H9 (cell line): Measurements from ENCODE around the gene SWSAP1. TPM values are rescaled to one million over a fixed set of nuclear protein-coding genes. Genes with fewer than 3 reads are reported as not detected.

Experiments
- DNase-seq: peaks from one replicate; pipeline ENCODE4 v3.0.0-alpha.2; 2017
- H2AFZ ChIP-seq: one replicate; pipeline ENCODE4 v1.6.1; 2013; ENCODE audit warnings: mild to moderate bottlenecking, low read length, control low read depth, moderate library complexity
- H2AK5ac ChIP-seq: 2 replicates; pipeline ENCODE4 v1.6.1; 2013; ENCODE audit warnings: low read length, control low read depth, mixed read lengths; ENCODE audit not compliant: insufficient read length
- H2BK120ac ChIP-seq: one replicate; pipeline ENCODE4 v1.6.1; 2013; ENCODE audit warnings: low read depth, mild to moderate bottlenecking, low read length, control low read depth, inconsistent platforms; ENCODE audit not compliant: poor library complexity, severe bottlenecking
- H2BK12ac ChIP-seq: 2 replicates; pipeline ENCODE4 v1.6.1; 2013; ENCODE audit warnings: low read length, control low read depth, mixed read lengths, low read depth; ENCODE audit not compliant: insufficient read length
- H2BK15ac ChIP-seq: 2 replicates; pipeline ENCODE4 v1.6.1; 2013; ENCODE audit warnings: low read depth, low read length, control low read depth
- H2BK20ac ChIP-seq: one replicate; pipeline ENCODE4 v1.6.1; 2013; ENCODE audit warnings: low read depth, mild to moderate bottlenecking, low read length, control low read depth, inconsistent platforms; ENCODE audit not compliant: poor library complexity, severe bottlenecking
- H2BK5ac ChIP-seq: 2 replicates; pipeline ENCODE4 v1.6.1; 2013; ENCODE audit warnings: low read length, control low read depth, mixed read lengths; ENCODE audit not compliant: insufficient read length
- H3K14ac ChIP-seq: 2 replicates; pipeline ENCODE4 v1.6.1; 2013; ENCODE audit warnings: low read length, control low read depth; ENCODE audit not compliant: insufficient read depth
- H3K18ac ChIP-seq: 2 replicates; pipeline ENCODE4 v1.6.1; 2013; ENCODE audit warnings: low read depth, mild to moderate bottlenecking, mixed read lengths, low read length, control low read depth; ENCODE audit not compliant: insufficient read length
- H3K23ac ChIP-seq: 2 replicates; pipeline ENCODE4 v1.6.1; 2013; ENCODE audit warnings: low read length, control low read depth, mixed read lengths, low read depth; ENCODE audit not compliant: insufficient read length
- H3K23me2 ChIP-seq: 2 replicates; pipeline ENCODE4 v1.6.1; 2013; ENCODE audit warnings: low read depth, mild to moderate bottlenecking, mixed read lengths, low read length, control low read depth; ENCODE audit not compliant: insufficient read length, poor library complexity, severe bottlenecking
- H3K27ac ChIP-seq: 2 replicates; pipeline ENCODE4 v1.5.1; 2013; ENCODE audit warnings: low read length, control low read depth, mixed read lengths, low read depth; ENCODE audit not compliant: insufficient read length
- H3K27me3 ChIP-seq: 2 replicates; pipeline ENCODE4 v1.6.1; 2013; ENCODE audit warnings: low read length, control low read depth, inconsistent platforms; ENCODE audit not compliant: insufficient read depth
- H3K4ac ChIP-seq: 2 replicates; pipeline ENCODE4 v1.6.1; 2013; ENCODE audit warnings: low read depth, mild to moderate bottlenecking, control low read depth, inconsistent platforms, low read length, moderate library complexity
- H3K4me1 ChIP-seq: 2 replicates; pipeline ENCODE4 v1.6.1; 2013; ENCODE audit warnings: low read length, control low read depth, inconsistent platforms; ENCODE audit not compliant: insufficient read depth
- H3K4me2 ChIP-seq: 2 replicates; pipeline ENCODE4 v1.6.1; 2013; ENCODE audit warnings: low read length, control low read depth, mixed read lengths; ENCODE audit not compliant: insufficient read length, insufficient read depth
- H3K56ac ChIP-seq: 2 replicates; pipeline ENCODE4 v1.6.1; 2013; ENCODE audit warnings: low read depth, mild to moderate bottlenecking, mixed read lengths, low read length, control low read depth; ENCODE audit not compliant: insufficient read length
- H3K79me1 ChIP-seq: 2 replicates; pipeline ENCODE4 v1.6.1; 2013; ENCODE audit warnings: low read depth, mild to moderate bottlenecking, moderate library complexity, low read length, control low read depth, inconsistent platforms; ENCODE audit not compliant: insufficient read depth, poor library complexity, severe bottlenecking
- H3K79me2 ChIP-seq: 2 replicates; pipeline ENCODE4 v1.6.1; 2013; ENCODE audit warnings: low read length, control low read depth, inconsistent platforms; ENCODE audit not compliant: insufficient read depth
- H3K9ac ChIP-seq: 2 replicates; pipeline ENCODE4 v1.6.1; 2013; ENCODE audit warnings: low read length, control low read depth, mixed read lengths; ENCODE audit not compliant: insufficient read length; ENCODE audit errors: extremely low read depth
- H3K9me3 ChIP-seq: one replicate; pipeline ENCODE4 v1.6.1; 2013; ENCODE audit warnings: low read depth, low read length, inconsistent platforms; ENCODE audit not compliant: control insufficient read depth
- H3T11ph ChIP-seq: one replicate; pipeline ENCODE4 v1.6.1; 2013; ENCODE audit warnings: mild to moderate bottlenecking, low read length, control low read depth, inconsistent platforms
- H4K20me1 ChIP-seq: one replicate; pipeline ENCODE4 v1.6.1; 2013; ENCODE audit not compliant: control insufficient read depth, insufficient read length, insufficient read depth
- H4K5ac ChIP-seq: 2 replicates; pipeline ENCODE4 v1.6.1; 2013; ENCODE audit warnings: low read depth, mild to moderate bottlenecking, mixed read lengths, low read length, control low read depth; ENCODE audit not compliant: insufficient read length
- H4K8ac ChIP-seq: replicated peaks from 2 replicates; pipeline ENCODE4 v1.6.1; 2013; ENCODE audit warnings: low read length, control low read depth, mixed read lengths, low read depth; ENCODE audit not compliant: insufficient read length
- H4K91ac ChIP-seq: 2 replicates; pipeline ENCODE4 v1.6.1; 2013; ENCODE audit warnings: low read depth, mild to moderate bottlenecking, moderate library complexity, mixed read lengths, low read length, control low read depth; ENCODE audit not compliant: insufficient read length
- H3K27ac Mint-ChIP-seq, 3 experiments: 2 replicates in 2 of 3; 3 replicates in 1 of 3; pipeline ENCODE4 v1.8.0; 2020 to 2021; ENCODE audit warnings: mixed read lengths in 3 of 3, mild to moderate bottlenecking in 1 of 3, moderate library complexity in 1 of 3
- H3K27me3 Mint-ChIP-seq: 2 replicates; pipeline ENCODE4 v1.8.0; 2021; ENCODE audit warnings: low read depth, mild to moderate bottlenecking, moderate library complexity, mixed read lengths
- H3K36me3 Mint-ChIP-seq, 3 experiments: 2 replicates in 2 of 3; 3 replicates in 1 of 3; pipeline ENCODE4 v1.8.0; 2020 to 2021; ENCODE audit warnings: low read depth in 3 of 3, mixed read lengths in 3 of 3; ENCODE audit not compliant: insufficient read depth in 1 of 3
- H3K4me1 Mint-ChIP-seq, 2 experiments: 2 replicates each; pipeline ENCODE4 v1.8.0; 2020; ENCODE audit warnings: mixed read lengths in 2 of 2
- H3K4me3 Mint-ChIP-seq, 2 experiments: 2 replicates in 1 of 2; 3 replicates in 1 of 2; pipeline ENCODE4 v1.8.0; 2020 to 2021; ENCODE audit warnings: mild to moderate bottlenecking in 2 of 2, mixed read lengths in 2 of 2, moderate library complexity in 1 of 2
- H3K9me3 Mint-ChIP-seq, 2 experiments: 2 replicates in 1 of 2; 3 replicates in 1 of 2; pipeline ENCODE4 v1.8.0; 2020; ENCODE audit warnings: mild to moderate bottlenecking in 2 of 2, mixed read lengths in 2 of 2, moderate library complexity in 1 of 2
- CTCF ChIP-seq: fragments of 200-600 bp; sonication (generic); conservative IDR thresholded peaks from 3 replicates; pipeline ENCODE4 v1.8.0; 2021; ENCODE audit warnings: antibody characterized with exemption, mild to moderate bottlenecking
- WGBS: extraction: QIAGEN DNeasy Blood & Tissue Kit; methylation state at CpG from one replicate; pipeline ENCODE4 v1.1.7; 2013; ENCODE audit warnings: missing lambda C conversion rate, low lambda C conversion rate, mixed read lengths; ENCODE audit not compliant: insufficient read length; ENCODE audit errors: extremely low coverage; 5-methylcytosine and 5-hydroxymethylcytosine counted together
- total RNA-seq: library from RNA; stranded (reverse); gene quantifications from 2 replicates; pipeline ENCODE4 v1.2.1, GENCODE V29; 2021

Gene SWSAP1
- total RNA-seq, 1 experiment from 2014 or later: 3.8 TPM

GRCh38 chr19:11420429-11421370 lies 46.2 kb downstream of the SWSAP1 start:
- Histone ChIP-seq H3K9ac (no peak overlapping the region), H4K20me1 (no peaks in the 10 kb centered on the region), H2BK120ac (no peak overlapping the region), H2BK20ac (no peak overlapping the region), H3K79me1 (no peaks in the 10 kb centered on the region), H3K9me3 (no peaks in the 10 kb centered on the region), H3K23ac (no peak overlapping the region), H4K8ac (no peak overlapping the region), H3K14ac (no peak overlapping the region), H3K4me1 (no peaks in the 10 kb centered on the region), H3K79me2 (no peaks in the 10 kb centered on the region), H3K56ac (no peak overlapping the region), H2BK15ac (no peak overlapping the region), H2BK5ac (no peak overlapping the region), H3K4ac (no peak overlapping the region), H4K5ac (no peak overlapping the region), H4K91ac (no peak overlapping the region), H2AK5ac (no peak overlapping the region), H3T11ph (no peak overlapping the region), H3K27me3 (no peaks in the 10 kb centered on the region; the same call in 1 of the 2 replicates), H3K23me2 (peaks cover 32% of the 10 kb centered on the region), H3K4me2 (peak overlapping the region; percentile 72), H2AFZ (no peak overlapping the region), H3K27ac (no peak overlapping the region), H3K18ac (no peak overlapping the region), H2BK12ac (no peak overlapping the region)
- Mint-ChIP-seq H3K4me3 (peak overlapping the region; percentile 69 to 92), H3K36me3 (peaks cover 0 to 7% (median 5%) of the 10 kb centered on the region in 3 experiments; a peak in 3 of 7 replicates), H3K27ac (no peak overlapping the region), H3K4me1 (peaks cover 23 to 28% of the 10 kb centered on the region in 2 experiments), H3K9me3 (no peaks in the 10 kb centered on the region; a peak in 2 of 5 replicates), H3K27me3 (peaks cover 27% of the 10 kb centered on the region)
- WGBS: no CpG with 5 or more reads among the region's 46 CpGs
- peak; percentile 79 for DNase-seq
- no peak for TF ChIP-seq CTCF
